Common myeloid progenitor, CD34-positive (primary cell): Measurements from ENCODE around the gene HAVCR1.
"Not testable (repeated sequence)": the region's sequence is repeated elsewhere in the genome, so short reads cannot be mapped to it uniquely, and the experiment has no call there.

Experiments used
- CTCF ChIA-PET: fragments of 350-600 bp; sonication (Branson Sonifier 250); formaldehyde crosslinking; loops from one replicate; lab custom pipeline; 2021; ENCODE audit warnings: antibody characterized with exemption; lab: Charles Lee
- POLR2A ChIA-PET: fragments of 350-600 bp; sonication (Branson Sonifier 250); formaldehyde crosslinking; loops from one replicate; lab custom pipeline; 2021; ENCODE audit warnings: antibody characterized with exemption; lab: Charles Lee
- DNase-seq, 3 donors: peaks; one replicate each; pipeline versions ENCODE4 v3.0.0 to v3.0.0-alpha.2; 2013
- H3K27ac ChIP-seq, 2 experiments: 1 replicate in 1 of 2; 2 replicates in 1 of 2; pipeline ENCODE4 v1.7.0; 2013; ENCODE audit warnings: inconsistent platforms in 2 of 2, low read length in 2 of 2, mild to moderate bottlenecking in 2 of 2, low read depth in 1 of 2, moderate library complexity in 1 of 2; ENCODE audit not compliant: severe bottlenecking in 2 of 2, insufficient read depth in 1 of 2, poor library complexity in 1 of 2
- H3K27me3 ChIP-seq, 5 experiments: replicated peaks in 2 of 5; 1 replicate in 3 of 5; 2 replicates in 2 of 5; pipeline versions ENCODE4 v1.6.1 to v1.7.0; 2013; ENCODE audit warnings: low read length in 4 of 5, mild to moderate bottlenecking in 2 of 5, moderate library complexity in 2 of 5, inconsistent platforms in 1 of 5; ENCODE audit not compliant: insufficient read depth in 5 of 5, control insufficient read depth in 4 of 5
- H3K36me3 ChIP-seq, 4 experiments: 1 replicate in 2 of 4; 2 replicates in 2 of 4; pipeline versions ENCODE4 v1.6.1 to v1.7.0; 2013; ENCODE audit warnings: low read length in 3 of 4, control low read depth in 1 of 4, mild to moderate bottlenecking in 1 of 4; ENCODE audit not compliant: control insufficient read depth in 4 of 4, insufficient read depth in 4 of 4
- H3K4me1 ChIP-seq, 4 experiments: 1 replicate in 3 of 4; 2 replicates in 1 of 4; pipeline versions ENCODE4 v1.6.1 to v1.7.1; 2013; ENCODE audit warnings: low read length in 3 of 4, mild to moderate bottlenecking in 3 of 4, control low read depth in 1 of 4, inconsistent platforms in 1 of 4, moderate library complexity in 1 of 4; ENCODE audit not compliant: control insufficient read depth in 4 of 4, insufficient read depth in 4 of 4; ENCODE audit errors: control extremely low read depth in 1 of 4
- H3K4me3 ChIP-seq, 7 experiments: 1 replicate in 4 of 7; 2 replicates in 3 of 7; pipeline versions ENCODE4 v1.5.1 to v1.7.0; 2013; ENCODE audit warnings: mild to moderate bottlenecking in 7 of 7, low read length in 6 of 7, moderate library complexity in 6 of 7, inconsistent platforms in 2 of 7, low read depth in 2 of 7, control low read depth in 1 of 7; ENCODE audit not compliant: insufficient read depth in 4 of 7, control insufficient read depth in 1 of 7; ENCODE audit errors: extremely low read depth in 1 of 7
- H3K9me3 ChIP-seq, 5 experiments: 1 replicate in 4 of 5; 2 replicates in 1 of 5; pipeline versions ENCODE4 v1.6.1 to v1.7.1; 2013; ENCODE audit warnings: low read length in 4 of 5, mild to moderate bottlenecking in 2 of 5, inconsistent platforms in 1 of 5, low read depth in 1 of 5, moderate library complexity in 1 of 5; ENCODE audit not compliant: control insufficient read depth in 4 of 5, insufficient read depth in 2 of 5; ENCODE audit errors: control extremely low read depth in 1 of 5
- whole genome bisulfite sequencing: methylation state at CpG from one replicate; pipeline ENCODE4 v1.1.5; 2013; ENCODE audit not compliant: insufficient coverage; 5-methylcytosine and 5-hydroxymethylcytosine counted together

The HAVCR1 gene

DNA sequence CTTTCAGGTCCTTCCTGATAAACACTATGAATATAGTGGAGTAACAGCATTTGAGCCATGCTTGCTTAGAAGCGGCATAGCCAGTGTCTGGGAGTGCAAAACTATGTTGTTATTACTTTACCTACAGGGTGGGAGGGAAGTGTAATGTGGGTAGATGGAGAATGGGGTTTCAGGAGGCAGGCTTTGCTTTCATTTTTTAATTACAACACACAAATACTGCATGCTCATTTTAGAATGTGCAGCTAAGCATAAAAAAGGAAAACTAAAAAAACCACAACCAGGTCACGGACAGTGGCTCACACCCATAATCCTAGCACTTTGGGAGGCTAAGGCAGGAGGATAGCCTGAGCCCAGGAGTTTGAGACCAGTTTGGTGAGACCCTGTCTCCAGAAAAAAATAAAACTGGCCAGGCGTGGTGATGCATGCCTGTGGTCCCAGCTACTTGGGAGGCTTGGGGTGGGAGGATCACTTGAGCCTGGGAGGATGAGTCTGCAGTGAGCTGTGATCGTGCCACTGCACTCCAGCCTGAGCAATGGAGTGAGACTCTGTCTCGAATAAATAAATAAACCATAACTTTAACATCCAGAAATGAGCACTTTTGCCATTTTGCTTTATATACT is 20.2 kb downstream of the HAVCR1 start:
- H3K4me3 ChIP-seq = no peak overlapping the region
- ChIA-PET POLR2A (no interaction called here), CTCF (no interaction called here)
- no peak for DNase-seq
- WGBS = 85% methylated on average over 2 of the region's 5 CpGs
- H3K9me3 ChIP-seq = no peaks in the 10 kb centered on the region
- no peaks in the 10 kb centered on the region for H3K27me3 ChIP-seq
- H3K36me3 ChIP-seq = no peaks in the 10 kb centered on the region
- no peaks in the 10 kb centered on the region for H3K4me1 ChIP-seq
- no peak overlapping the region for H3K27ac ChIP-seq

DNA sequence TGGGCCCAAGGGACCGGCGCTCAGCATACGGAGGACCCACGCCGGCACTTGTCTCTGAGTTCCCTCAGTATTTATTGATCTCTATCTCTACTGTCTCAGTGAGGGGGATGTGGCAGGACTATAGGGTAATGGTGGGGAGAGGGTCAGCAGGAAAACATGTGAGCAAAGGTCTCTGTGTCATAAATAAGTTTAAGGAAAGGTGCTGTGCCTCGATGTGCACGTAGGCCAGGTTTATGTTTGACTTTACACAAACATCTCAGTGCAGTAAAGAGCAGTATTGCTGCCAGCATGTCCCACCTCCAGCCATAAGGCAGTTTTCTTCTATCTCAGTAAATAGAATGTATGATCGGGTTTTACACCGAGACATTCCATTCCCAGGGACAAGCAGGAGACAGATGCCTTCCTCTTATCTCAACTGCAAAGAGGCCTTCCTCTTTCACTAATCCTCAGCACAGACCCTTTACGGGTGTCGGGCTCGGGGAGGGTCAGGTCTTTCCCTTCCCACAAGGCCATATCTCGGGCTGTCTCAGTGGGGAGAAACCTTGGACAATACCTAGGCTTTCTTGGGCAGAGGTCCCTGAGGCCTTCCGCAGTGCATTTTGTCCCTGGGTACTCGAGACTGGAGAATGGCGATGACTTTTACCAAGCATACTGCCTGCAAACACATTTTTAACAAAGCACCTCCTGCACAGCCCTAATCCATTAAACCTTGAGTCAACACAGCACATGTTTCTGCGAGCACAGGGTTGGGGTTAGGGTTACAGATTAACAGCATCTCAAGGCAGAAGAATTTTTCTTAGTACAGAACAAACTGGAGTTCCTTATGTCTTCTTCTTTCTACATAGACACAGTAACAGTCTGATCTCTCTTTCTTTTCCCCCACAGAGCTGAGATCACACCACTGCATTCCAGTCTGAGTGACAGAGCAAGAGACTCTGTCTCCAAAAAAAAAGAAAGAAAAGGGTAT is 24.5 kb downstream of the HAVCR1 start:
- H3K27me3 ChIP-seq, H3K4me3 ChIP-seq, H3K4me1 ChIP-seq, CTCF ChIA-PET, POLR2A ChIA-PET, H3K9me3 ChIP-seq, DNase-seq, H3K36me3 ChIP-seq, H3K27ac ChIP-seq: not testable (repeated sequence)
- WGBS = 82% methylated on average over 5 of the region's 17 CpGs

DNA sequence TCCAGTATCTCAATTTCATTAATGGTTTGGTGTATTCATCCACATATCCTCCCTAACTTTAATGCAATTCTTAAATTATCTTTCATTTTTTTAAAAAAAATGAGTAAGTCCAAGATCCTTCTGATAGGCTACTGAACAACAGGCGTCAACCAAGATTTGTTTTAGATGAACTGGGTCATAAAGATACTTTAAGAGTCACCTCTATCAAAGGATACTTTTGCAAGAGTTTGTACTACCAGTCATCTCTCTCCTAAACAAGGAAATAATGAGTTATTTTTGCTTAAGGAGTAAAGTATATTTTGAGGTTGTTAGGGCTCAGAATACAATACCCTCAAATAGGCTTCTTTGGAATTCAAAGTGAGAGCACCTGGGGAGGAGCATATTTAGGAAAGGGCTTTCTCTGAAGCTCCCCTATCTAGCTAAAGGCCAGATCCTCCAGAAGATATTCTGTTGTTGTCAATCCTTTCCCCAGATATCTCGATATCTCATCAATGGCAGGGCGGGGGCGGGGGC is 25.8 kb downstream of the HAVCR1 start:
- ChIA-PET POLR2A (no interaction called here), CTCF (no interaction called here)
- no peaks in the 10 kb centered on the region for H3K9me3 ChIP-seq
- no peaks in the 10 kb centered on the region for H3K36me3 ChIP-seq
- H3K4me3 ChIP-seq = no peak overlapping the region
- no peak for DNase-seq
- H3K4me1 ChIP-seq = no peaks in the 10 kb centered on the region
- WGBS = no CpG with 5 or more reads among the region's 4 CpGs
- no peak overlapping the region for H3K27ac ChIP-seq
- H3K27me3 ChIP-seq = peaks cover 0 to 2% (median 0%) of the 10 kb centered on the region in 5 experiments

DNA sequence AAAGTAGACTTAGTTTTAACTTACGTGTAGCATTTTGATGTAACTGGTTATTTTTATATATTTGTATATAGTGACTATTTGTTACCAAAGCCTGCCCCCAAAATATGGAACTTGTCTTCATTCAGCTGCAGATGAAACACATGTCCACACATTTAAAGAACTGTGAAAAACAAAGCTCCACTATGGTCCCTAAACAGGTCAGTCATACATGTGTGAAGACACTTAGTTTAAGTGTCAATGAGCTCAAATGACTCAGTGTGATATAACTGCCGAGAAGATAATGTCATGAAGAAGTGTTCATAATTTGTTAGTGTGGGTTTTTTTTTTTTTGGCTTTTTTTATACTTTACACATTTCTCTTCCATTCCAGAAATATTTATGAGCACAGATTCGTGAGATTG is 28.2 kb downstream of the HAVCR1 start:
- no peaks in the 10 kb centered on the region for H3K36me3 ChIP-seq
- H3K4me1 ChIP-seq = no peaks in the 10 kb centered on the region
- H3K4me3 ChIP-seq = no peak overlapping the region
- peaks cover 0 to 2% (median 0%) of the 10 kb centered on the region in 5 experiments for H3K27me3 ChIP-seq
- H3K27ac ChIP-seq = no peak overlapping the region
- CTCF ChIA-PET = no interaction called here
- no peaks in the 10 kb centered on the region for H3K9me3 ChIP-seq
- no peak for DNase-seq
- no CpG with 5 or more reads among the region's 3 CpGs for WGBS
- POLR2A ChIA-PET = no interaction called here

DNA sequence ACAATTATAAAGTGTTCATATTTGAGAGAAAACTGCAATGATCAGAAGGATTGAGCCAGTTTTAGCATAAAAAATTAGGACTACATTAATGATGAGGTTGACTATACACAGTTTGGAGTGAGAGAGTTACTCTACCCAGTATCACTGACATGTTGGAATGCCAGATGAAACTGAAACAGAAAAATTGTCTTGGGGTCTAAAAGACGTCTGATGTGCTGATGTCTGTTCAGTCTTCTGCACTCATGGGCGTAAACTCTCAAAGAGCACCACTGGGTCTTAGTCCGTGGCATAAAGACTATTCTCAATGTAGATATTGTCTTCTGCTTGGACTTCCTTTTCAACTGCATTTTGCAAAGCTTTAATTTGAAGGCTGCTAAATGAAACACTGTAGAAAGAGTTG is 29.5 kb downstream of the HAVCR1 start:
- DNase-seq = no peak
- Histone ChIP-seq H3K27me3 (peaks cover 0 to 2% (median 0%) of the 10 kb centered on the region in 5 experiments), H3K9me3 (no peaks in the 10 kb centered on the region), H3K27ac (no peak overlapping the region), H3K36me3 (no peaks in the 10 kb centered on the region), H3K4me3 (no peak overlapping the region), H3K4me1 (no peaks in the 10 kb centered on the region)
- 100% methylated on average over 3 of the region's 3 CpGs for WGBS
- ChIA-PET POLR2A (no interaction called here), CTCF (no interaction called here)

DNA sequence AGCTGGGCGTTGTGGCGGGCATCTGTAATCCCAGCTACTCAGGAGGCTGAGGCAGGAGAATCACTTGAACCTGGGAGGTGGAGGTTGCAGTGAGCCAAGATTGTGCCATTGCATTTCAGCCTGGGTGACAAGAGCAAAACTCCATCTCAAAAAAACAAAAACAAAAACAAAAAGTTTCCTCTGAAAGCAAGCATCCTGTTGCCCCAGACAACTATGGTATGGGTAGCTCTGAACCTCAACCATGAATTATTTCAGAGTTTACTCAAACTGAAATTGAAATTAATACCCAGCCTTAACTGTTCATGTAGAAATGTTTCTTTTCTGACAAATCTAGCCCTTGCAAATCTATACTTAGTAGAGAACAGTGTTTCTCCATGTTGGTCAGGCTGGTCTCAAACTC is 31.3 kb downstream of the HAVCR1 start:
- H3K4me1 ChIP-seq, H3K36me3 ChIP-seq, CTCF ChIA-PET, POLR2A ChIA-PET, H3K9me3 ChIP-seq, H3K4me3 ChIP-seq, DNase-seq, H3K27ac ChIP-seq, H3K27me3 ChIP-seq: not testable (repeated sequence)
- no CpG with 5 or more reads among the region's 2 CpGs for WGBS
